Liver (tissue), 3 donors: Measurements from ENCODE around the gene MAX.

Experiments
- CTCF ChIP-seq: fragments of 150-350 bp; IDR thresholded peaks from 2 replicates; pipeline ENCODE4 v1.5.1; 2017; ENCODE audit warnings: improper control_type of control experiment, low read depth, low read length; ENCODE audit not compliant: missing input control
- EGR1 ChIP-seq, 2 donors: IDR thresholded peaks; 2 replicates each; pipeline ENCODE4 v1.6.1; 2016 to 2018; ENCODE audit warnings: antibody characterized with exemption in 2 of 2, low read depth in 2 of 2
- FOXA1 ChIP-seq: IDR thresholded peaks from 2 replicates; pipeline ENCODE4 v1.6.1; 2016; ENCODE audit warnings: antibody characterized with exemption
- HNF4A ChIP-seq, 2 donors: conservative IDR thresholded peaks; 2 replicates each; pipeline ENCODE4 v1.6.1; 2016; ENCODE audit warnings: antibody characterized with exemption in 2 of 2, mild to moderate bottlenecking in 2 of 2
- JUND ChIP-seq, 2 donors: IDR thresholded peaks; 2 replicates each; pipeline ENCODE4 v1.6.1; 2016; ENCODE audit warnings: antibody characterized with exemption in 2 of 2
- MAX ChIP-seq: IDR thresholded peaks from 2 replicates; pipeline ENCODE4 v1.6.1; 2016; ENCODE audit warnings: antibody characterized with exemption
- NR2F2 ChIP-seq: IDR thresholded peaks from 2 replicates; pipeline ENCODE4 v1.6.1; 2016; ENCODE audit warnings: antibody characterized with exemption
- RAD21 ChIP-seq, 2 donors: IDR thresholded peaks; 2 replicates each; pipeline ENCODE4 v1.6.1; 2016; ENCODE audit warnings: antibody characterized with exemption in 2 of 2, mild to moderate bottlenecking in 2 of 2
- RXRA ChIP-seq, 2 donors: IDR thresholded peaks; 2 replicates each; pipeline ENCODE4 v1.6.1; 2017 to 2018; ENCODE audit warnings: antibody characterized with exemption in 2 of 2, mild to moderate bottlenecking in 1 of 2
- SP1 ChIP-seq: IDR thresholded peaks from 2 replicates; pipeline ENCODE4 v1.6.1; 2018; ENCODE audit warnings: antibody characterized with exemption, mild to moderate bottlenecking
- TAF1 ChIP-seq: conservative IDR thresholded peaks from 2 replicates; pipeline ENCODE4 v1.6.1; 2016; ENCODE audit warnings: antibody characterized with exemption, mild to moderate bottlenecking
- YY1 ChIP-seq: IDR thresholded peaks from 2 replicates; pipeline ENCODE4 v1.6.1; 2016; ENCODE audit warnings: antibody characterized with exemption, mild to moderate bottlenecking
- TF ChIP-seq, protein P1 (sequence below): IDR thresholded peaks from 2 replicates; pipeline ENCODE4 v1.6.1; 2016; ENCODE audit warnings: antibody characterized with exemption, mild to moderate bottlenecking
- TF ChIP-seq, protein P2 (sequence below): IDR thresholded peaks from 2 replicates; pipeline ENCODE4 v1.6.1; 2016; ENCODE audit warnings: antibody characterized with exemption
- donor health status: healthy.
- donor health status: healthy.

- TF ChIP-seq CTCF (no peak), EGR1 (IDR thresholded peaks at IDR 0.05; ENCODE audit: low read depth in 2 of 2) (no peak), FOXA1 (no peak), TAF1 (no peak), SP1 (no peak), RXRA (IDR thresholded peaks at IDR 0.05) (no peak), YY1 (no peak), MAX (no peak), RAD21 (IDR thresholded peaks at IDR 0.05) (no peak), HNF4A (conservative IDR thresholded peaks at IDR 0.05) (no peak), JUND (IDR thresholded peaks at IDR 0.05) (no peak), NR2F2 (no peak)
- TF ChIP-seq, protein P1, sequence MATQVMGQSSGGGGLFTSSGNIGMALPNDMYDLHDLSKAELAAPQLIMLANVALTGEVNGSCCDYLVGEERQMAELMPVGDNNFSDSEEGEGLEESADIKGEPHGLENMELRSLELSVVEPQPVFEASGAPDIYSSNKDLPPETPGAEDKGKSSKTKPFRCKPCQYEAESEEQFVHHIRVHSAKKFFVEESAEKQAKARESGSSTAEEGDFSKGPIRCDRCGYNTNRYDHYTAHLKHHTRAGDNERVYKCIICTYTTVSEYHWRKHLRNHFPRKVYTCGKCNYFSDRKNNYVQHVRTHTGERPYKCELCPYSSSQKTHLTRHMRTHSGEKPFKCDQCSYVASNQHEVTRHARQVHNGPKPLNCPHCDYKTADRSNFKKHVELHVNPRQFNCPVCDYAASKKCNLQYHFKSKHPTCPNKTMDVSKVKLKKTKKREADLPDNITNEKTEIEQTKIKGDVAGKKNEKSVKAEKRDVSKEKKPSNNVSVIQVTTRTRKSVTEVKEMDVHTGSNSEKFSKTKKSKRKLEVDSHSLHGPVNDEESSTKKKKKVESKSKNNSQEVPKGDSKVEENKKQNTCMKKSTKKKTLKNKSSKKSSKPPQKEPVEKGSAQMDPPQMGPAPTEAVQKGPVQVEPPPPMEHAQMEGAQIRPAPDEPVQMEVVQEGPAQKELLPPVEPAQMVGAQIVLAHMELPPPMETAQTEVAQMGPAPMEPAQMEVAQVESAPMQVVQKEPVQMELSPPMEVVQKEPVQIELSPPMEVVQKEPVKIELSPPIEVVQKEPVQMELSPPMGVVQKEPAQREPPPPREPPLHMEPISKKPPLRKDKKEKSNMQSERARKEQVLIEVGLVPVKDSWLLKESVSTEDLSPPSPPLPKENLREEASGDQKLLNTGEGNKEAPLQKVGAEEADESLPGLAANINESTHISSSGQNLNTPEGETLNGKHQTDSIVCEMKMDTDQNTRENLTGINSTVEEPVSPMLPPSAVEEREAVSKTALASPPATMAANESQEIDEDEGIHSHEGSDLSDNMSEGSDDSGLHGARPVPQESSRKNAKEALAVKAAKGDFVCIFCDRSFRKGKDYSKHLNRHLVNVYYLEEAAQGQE: no peak
- TF ChIP-seq, protein P2, sequence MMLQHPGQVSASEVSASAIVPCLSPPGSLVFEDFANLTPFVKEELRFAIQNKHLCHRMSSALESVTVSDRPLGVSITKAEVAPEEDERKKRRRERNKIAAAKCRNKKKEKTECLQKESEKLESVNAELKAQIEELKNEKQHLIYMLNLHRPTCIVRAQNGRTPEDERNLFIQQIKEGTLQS: no peak
Measured at GRCh38 chr14:65079768-65080167, 22.5 kb downstream of the MAX start.
